CD4-positive, alpha-beta T cell treated with Interleukin-1 beta for 1 hour (primary cell): ENCODE results near the gene AMN1.
A peak's percentile ranks its signal among the peaks of the same experiment; 100 is the strongest.
"Not testable (repeated sequence)": the region's sequence is repeated elsewhere in the genome, so short reads cannot be mapped to it uniquely, and the experiment has no call there.

Experiments
- DNase-seq, 2 donors: peaks; one replicate each; pipeline ENCODE4 v3.0.0-alpha.2; 2020 to 2022

AMN1 gene

DNA sequence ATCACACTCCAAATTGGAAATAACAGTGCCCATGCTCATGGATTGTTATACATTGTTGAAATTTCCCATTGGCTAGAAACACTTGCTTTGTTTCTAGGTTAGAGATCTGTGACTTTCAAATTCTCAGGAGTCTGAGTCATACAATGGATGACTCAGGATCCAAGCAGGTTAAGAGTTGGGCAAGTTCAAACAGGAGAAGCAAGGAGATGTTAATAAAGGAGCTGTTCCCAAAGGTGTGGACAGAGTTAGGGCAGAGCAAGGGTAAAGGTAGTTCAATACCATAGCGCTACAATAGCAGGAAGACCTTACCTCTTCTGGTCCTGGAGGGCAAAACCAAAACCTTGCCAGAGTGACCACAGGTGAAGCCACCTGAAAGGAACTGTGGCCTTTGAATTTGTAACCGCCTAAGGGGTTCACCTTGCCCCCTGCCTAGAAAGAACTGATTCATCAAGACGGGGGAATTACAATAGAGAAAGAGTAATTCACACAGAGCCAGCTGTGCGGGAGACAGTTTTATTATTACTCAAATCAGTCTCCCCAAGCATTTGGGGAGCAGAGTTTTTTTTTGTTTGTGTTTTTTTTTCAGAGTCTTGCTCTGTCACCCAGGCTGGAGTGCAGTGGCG, 4.2 kb upstream of the AMN1 start:
- DNase-seq = peak in 1 of 2 donors; percentile 22

- not testable (repeated sequence) for DNase-seq
Observed at GRCh38 chr12:31731203-31731602, 2.4 kb upstream of the AMN1 start.

DNA sequence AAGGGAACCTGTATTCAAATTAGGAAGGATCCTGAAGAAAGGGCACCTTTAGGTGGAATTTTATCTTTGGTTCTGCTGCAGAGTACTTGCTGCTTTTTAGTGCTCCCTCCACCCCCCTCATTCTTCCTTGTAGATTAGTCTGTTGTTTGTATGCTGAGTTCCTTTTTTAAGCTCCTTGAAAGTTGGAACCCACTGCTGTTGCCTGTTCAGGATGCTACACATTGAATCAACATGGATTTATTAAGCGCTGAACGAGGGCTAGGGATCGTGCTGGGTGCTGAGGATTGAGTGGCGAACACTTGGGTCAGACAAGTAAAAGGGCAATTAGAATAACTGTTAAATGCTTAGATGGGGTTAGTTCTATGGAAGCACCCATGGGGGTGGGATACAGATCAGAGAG, 884 bp upstream of the AMN1 start:
- no peak for DNase-seq

GRCh38 chr12:31728289-31728916, 418 bp downstream of the AMN1 start:
- peak in 1 of 2 donors; percentile 41 for DNase-seq

DNA sequence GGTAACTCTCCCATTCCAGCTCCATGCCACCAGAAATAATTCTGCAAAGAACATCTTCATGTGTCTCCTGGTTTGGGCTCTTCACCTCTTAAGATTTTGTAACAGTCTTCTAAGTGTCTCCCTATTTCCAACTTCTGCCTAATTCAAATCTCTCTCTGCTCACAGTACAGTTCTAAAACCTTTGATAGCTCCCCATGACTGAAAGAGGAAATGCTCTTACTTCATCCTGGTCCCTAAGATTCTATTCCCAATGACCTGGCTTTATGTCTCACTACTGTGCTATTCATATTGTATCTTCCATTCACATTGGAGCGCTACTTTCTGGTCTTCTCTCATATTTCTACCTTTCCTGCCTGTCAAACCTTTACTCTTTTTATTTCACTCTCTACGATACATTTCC, 1.6 kb downstream of the AMN1 start:
- DNase-seq = no peak

GRCh38 chr12:31726575-31726974, 2.2 kb downstream of the AMN1 start:
- no peak for DNase-seq

DNA sequence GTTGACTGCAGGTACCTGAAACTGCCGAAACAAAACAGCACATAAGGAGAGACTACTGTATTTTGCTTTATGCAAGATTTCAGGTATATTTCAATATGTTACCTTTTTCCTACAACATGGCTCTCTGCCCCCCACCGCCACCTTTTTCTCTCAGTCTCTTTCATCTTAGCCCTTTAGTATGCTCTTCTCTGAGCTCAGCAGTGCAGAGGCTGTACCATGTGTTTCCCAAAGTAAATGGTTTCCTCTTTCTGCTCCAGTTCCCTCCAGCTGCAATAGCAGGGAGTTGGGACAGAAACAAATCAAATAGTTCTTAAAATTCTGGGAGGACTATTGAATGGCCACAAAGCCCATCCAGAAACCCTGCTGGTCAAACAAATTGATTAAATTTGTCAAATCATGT, 4.3 kb downstream of the AMN1 start:
- no peak for DNase-seq

DNA sequence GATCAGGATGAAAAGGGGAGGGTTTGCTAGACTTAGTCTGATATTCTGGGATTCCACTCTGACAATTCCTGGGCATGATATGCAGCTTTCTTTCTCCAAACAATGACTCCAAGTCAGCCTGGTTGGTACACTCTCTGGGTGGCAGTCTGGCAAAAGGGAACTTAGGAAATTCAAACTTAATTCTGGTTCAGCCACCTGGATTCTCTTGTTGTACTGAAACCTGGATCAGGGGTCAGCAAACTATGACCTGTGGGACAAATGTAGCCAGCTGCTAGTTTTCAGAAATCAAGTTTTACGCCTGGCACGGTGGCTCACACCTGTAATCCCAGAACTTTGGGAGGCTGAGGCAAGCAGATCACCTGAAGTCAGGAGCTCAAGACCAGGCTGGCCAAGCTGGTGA, 6.2 kb downstream of the AMN1 start:
- no peak for DNase-seq

DNA sequence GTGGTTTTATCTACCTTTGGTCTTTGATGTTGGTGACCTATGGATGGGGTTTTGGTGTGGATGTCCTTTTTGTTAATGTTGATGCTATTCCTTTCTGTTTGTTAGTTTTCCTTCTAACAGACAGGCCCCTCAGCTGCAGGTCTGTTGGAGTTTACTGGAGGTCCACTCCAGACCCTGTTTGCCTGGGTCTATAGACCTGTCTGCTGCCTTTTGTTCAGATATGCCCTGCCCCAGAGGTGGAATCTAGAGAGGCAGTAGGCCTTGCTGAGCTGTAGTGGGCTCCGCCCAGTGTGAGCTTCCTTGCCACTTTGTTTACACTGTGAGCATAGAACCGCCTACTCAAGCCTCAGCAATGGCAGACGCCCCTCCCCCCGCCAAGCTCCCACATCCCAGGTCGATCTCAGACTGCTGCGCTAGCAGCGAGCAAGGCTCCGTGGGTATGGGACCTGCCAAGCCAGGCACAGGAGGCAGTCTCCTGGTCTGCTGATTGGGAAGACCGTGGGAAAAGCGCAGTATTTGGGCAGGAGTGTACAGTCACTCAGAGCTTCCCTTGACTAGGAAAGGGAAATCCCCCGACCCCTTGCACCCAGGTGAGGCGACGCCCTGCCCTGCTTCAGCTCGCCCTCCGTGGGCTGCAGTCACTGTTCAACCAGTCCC, 10.2 kb downstream of the AMN1 start:
- not testable (repeated sequence) for DNase-seq

DNA sequence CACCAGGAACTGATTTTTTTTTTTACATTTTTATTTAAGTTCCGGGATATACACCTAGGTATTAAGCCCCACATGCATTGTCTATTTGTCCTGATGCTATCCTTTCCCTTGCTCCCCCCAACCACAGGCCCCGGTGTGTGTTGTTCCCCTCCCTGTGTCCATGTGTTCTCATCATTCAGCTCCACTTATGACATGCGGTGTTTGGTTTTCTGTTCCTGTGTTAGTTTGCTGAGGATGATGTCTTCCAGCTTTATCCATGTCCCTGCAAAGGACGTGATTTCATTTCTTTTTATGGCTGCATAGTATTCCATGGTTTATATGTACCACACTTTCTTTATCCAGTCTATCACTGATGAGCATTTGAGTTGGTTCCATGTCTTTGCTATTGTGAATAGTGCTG, 11.8 kb downstream of the AMN1 start:
- not testable (repeated sequence) for DNase-seq

- DNase-seq = peak in 1 of 2 donors; percentile 33
Observed at GRCh38 chr12:31715283-31715825, 13.5 kb downstream of the AMN1 start.

DNA sequence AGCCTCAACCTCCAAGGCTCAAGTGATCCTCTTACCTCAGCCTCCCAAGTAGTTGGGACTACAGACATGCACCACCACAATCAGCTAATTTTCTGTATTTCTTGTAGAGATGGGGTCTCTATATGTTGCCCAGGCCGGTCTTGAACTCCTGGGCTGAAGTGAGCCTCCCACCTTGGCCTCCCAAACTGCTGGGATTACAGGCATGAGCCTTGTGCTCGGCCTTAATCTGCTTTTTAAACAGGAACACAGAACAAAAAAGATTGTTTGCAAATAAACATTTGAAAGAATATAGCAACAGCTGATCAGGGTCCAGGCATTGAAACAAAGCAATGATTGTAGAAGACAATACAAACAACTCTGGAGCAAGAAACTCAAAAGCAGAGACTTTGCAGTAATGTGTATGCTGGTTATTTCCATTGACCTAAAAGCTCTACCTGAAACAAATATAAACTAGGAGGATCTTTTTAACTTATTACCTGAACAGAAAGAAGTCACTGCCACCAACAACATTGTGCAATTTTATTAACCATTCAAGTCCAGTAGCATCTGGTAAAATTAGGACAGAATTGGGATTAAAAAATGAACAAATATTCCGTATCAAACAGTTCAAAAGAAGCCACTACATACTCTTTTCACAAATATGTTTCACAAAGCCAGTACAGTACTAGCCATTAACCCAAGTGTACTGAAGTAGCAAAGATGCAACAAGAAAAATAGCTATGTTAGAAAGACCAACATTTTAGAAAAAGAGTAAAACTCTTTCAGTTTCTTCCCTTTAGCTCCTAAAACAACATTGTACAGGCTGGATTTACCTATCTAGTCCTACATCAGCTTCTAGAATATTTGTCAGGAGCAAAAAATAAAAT, 14.2 kb downstream of the AMN1 start:
- DNase-seq = no peak

- no peak for DNase-seq
Observed at GRCh38 chr12:31712877-31713276, 15.9 kb downstream of the AMN1 start.

GRCh38 chr12:31710021-31710818, 18.6 kb downstream of the AMN1 start:
- no peak for DNase-seq

- DNase-seq = not testable (repeated sequence)
Observed at GRCh38 chr12:31708118-31708517, 20.7 kb downstream of the AMN1 start.

DNA sequence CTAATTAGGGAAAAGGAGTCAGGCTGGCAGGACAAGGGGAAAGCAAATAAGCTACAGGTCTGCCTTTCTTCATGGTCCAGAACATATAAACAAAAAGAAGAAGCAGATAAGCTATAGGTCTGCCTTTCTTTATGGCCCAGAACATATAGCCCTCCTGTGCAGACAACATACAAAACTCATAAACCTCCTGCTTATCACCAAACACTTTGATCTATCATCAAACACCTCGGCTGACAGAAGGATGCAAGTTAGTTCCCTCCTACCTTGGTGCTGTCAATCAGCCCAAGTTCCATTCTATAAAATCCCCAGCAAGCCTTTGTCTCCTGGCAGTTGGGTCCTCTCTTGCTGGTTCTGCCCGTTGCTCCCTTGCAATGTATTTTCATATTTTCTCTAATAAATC, 23.2 kb downstream of the AMN1 start:
- DNase-seq = no peak

DNA sequence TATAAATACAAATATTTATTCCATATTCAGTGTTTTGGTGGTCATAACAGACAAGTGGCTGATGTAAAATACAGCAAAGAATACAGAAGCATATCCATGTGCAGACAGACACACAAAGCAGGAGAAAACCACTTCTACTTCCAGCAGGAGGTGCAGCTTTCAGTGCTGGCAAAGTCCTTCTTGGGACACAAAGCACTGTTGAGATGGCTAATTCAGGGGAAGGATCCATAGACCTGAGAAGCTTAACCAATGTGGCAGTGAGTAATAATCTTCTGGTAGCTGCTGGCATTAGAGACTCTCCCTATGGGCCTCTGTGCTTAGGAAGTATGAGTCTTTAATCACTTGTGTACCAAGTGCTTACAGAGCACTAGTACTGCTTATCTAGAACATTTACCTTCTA, 26.8 kb downstream of the AMN1 start:
- no peak for DNase-seq

- DNase-seq = not testable (repeated sequence)
Observed at GRCh38 chr12:31689921-31690320, 38.9 kb downstream of the AMN1 start.

DNA sequence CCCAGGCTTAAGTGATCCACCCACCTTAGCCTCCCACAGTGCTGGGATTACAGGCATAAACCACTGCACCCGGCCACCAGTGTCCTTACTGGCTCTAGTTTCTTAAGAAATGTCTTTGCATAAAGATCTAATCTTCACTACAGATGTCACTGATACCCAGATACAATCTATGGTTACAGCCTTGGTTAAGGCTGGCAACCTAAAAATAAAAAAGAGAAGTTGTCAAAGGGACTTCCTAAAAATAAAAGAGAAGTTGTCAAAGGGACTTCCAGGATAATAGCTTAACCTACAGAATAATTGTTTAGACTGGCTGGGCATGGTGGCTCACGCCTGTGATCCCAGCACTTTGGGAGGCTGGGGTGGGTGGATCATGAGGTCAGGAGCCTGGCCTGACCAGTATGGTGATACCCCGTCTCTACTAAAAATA, 41.7 kb downstream of the AMN1 start:
- DNase-seq = peak in 1 of 2 donors; percentile 36

GRCh38 chr12:31685801-31686200, 43.0 kb downstream of the AMN1 start:
- no peak for DNase-seq

DNA sequence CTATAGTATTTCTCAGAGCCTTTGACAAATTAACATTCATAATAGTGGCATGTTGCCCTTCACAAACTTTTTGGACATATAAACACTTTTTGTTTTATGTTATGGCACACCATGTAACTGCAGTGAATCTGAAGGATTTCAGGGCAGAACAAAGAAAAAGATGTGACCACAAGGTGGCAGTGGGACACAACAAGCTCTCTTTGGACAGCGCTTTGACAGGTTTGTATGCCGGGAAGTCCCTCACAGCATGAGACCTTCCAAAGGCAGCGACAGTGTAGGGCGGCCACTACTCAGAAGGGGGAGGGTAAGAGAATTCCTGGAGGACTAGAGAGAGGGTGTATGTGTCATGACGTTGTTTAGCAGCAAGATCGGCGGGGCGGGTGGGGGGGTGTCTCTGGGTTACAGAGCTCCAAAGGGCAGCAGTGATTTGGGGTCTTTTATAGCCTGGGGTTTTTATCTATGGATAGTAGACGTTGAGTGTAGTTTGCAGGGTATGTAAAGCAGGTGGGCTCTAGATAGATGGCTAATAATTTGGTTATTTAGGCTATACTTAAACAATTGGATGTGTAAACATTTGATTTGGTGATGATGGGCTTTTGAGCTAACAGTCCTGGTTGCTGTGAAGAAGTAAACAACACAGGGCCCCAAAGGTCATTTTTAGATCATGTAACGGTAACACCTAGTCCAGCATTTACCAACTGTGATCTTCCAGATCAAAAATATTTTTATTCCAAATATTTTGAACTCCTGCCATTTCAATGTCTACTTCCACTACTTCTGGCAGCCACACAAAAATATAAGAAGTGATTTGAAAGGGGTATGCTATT, 46.5 kb downstream of the AMN1 start:
- DNase-seq = peak; percentile 78 to 83
